Middle frontal gyrus (tissue), 1 donor: ENCODE results near the gene GRK2.
A peak's percentile ranks its signal among the peaks of the same experiment; 100 is the strongest.

Experiments used
- DNase-seq: peaks from one replicate; pipeline ENCODE4 v3.0.0-alpha.2; 2015; ENCODE audit warnings: low spot score; ENCODE audit errors: extremely low spot score

Gene GRK2

DNA sequence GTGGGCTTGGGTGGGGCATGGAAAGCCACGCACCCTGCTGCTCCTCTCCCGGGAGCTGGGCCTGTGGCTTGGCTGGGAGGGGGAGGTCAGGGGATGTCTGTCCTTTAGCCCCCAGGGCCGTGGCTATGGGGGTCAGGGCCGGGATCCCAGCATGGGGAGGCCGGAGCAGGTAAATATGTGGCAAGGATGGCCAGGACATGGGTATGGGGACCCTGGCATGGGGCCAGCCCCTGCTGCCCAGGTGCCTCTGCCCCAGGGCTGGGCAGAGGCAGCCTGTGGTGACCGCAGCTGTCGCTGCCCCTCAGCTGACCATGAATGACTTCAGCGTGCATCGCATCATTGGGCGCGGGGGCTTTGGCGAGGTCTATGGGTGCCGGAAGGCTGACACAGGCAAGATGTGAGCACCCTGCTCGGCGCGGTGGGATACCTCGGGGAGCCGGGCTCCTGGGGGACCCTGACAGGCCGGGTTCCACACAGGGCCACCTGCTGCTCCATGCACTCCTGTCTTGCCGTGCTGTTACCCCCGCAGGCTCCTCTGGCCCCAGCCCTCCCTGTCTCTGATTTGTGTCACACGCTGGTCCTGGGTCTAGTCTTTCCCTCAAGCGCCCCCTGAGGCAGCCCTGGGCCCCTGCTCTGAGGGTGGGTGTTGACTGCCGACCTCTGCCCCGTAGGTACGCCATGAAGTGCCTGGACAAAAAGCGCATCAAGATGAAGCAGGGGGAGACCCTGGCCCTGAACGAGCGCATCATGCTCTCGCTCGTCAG, 14.7 kb downstream of the GRK2 start:
- no peak for DNase-seq

DNA sequence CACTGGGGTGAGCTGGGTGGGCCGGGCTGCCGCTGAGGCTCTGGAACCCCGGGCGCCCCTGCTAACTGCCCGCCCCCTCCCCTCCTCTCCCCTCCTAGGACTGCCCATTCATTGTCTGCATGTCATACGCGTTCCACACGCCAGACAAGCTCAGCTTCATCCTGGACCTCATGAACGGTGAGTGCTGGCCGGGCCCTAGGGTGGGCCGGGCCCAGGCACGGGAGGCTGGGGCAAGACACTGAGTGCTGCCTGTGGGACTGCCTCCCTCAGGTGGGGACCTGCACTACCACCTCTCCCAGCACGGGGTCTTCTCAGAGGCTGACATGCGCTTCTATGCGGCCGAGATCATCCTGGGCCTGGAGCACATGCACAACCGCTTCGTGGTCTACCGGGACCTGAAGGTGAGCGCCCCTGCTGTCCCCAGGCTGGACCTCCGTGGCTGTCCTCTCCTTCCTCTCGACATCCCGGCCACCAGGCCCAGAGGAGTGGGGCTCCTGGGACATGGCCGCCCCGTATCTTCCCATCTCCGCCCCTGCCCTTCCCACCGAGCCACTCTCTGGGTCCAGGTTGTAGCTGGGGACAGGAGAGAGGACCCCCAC, 15.4 kb downstream of the GRK2 start:
- no peak for DNase-seq

DNA sequence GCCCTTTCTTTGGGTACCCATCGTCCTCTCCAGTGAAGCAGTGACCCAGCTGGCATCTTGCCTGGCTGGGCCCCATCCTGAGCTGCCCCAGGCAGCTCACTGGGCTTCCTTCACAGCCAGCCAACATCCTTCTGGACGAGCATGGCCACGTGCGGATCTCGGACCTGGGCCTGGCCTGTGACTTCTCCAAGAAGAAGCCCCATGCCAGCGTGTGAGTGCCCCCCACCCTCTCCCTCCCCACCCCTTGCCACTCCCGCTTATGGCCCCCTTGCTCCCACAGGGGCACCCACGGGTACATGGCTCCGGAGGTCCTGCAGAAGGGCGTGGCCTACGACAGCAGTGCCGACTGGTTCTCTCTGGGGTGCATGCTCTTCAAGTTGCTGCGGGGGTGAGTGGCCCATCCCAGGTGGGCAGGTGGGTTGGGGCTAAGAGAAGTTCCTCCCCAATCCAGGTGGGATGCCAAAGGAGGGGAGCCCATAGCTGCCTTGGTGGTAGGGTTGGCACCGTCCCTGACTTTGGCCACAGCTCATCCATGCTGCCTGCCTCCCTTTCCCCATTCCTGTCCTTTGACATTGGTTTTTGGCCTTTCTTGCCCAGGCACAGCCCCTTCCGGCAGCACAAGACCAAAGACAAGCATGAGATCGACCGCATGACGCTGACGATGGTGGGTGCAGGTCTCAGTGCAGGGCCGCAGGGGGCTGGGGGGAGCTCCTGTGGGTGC, 16.0 kb downstream of the GRK2 start:
- DNase-seq: no peak

DNA sequence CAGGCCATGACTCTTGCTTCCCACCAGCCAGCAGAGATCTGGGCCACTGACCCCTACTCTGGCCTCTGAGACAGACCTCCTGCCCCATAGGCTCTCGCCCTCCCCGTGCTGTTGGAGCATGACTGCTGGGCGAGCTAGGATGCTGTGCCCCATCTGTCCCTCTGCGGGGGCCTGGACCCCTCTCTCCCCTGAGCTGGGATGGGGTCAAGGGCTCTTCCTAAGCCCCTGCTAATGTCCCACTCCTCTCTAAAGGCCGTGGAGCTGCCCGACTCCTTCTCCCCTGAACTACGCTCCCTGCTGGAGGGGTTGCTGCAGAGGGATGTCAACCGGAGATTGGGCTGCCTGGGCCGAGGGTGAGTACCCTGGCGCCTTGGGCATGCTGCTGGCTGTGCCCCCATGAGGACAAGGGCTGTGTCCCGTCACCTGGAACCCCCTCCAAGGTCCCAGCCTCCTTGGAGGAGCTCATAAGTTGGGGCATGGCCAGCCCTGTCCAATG, 16.7 kb downstream of the GRK2 start:
- DNase-seq: no peak

DNA sequence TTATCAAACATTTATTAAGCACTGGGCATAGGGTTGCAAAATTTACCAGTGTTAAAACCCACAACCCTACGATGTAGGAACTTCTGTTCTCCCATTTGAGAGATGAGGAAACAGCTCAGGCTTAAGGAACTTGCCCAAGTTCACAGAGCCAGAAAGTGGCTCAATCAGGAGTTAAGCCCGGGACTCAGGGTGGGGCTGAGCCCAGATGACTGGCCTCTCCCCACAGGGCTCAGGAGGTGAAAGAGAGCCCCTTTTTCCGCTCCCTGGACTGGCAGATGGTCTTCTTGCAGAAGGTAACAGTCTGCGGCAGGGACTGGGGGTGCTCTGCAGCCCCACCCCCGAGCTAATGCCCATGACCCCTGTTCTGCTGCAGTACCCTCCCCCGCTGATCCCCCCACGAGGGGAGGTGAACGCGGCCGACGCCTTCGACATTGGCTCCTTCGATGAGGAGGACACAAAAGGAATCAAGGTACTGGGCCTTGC, 17.2 kb downstream of the GRK2 start:
- no peak for DNase-seq

DNA sequence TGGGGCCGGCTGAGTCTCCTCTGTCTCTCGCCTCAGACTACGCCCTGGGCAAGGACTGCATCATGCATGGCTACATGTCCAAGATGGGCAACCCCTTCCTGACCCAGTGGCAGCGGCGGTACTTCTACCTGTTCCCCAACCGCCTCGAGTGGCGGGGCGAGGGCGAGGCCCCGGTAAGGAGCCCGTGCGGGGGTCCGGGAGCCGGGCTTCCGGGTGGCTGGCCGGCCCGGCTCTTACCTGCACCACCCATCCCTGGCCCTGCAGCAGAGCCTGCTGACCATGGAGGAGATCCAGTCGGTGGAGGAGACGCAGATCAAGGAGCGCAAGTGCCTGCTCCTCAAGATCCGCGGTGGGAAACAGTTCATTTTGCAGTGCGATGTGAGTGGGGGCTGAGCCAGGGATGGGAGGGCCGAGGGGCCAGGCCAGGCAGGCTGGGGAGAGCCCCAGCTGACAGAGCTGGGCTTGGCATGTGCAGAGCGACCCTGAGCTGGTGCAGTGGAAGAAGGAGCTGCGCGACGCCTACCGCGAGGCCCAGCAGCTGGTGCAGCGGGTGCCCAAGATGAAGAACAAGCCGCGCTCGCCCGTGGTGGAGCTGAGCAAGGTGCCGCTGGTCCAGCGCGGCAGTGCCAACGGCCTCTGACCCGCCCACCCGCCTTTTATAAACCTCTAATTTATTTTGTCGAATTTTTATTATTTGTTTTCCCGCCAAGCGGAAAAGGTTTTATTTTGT, 18.7 kb downstream of the GRK2 start:
- DNase-seq: no peak

DNA sequence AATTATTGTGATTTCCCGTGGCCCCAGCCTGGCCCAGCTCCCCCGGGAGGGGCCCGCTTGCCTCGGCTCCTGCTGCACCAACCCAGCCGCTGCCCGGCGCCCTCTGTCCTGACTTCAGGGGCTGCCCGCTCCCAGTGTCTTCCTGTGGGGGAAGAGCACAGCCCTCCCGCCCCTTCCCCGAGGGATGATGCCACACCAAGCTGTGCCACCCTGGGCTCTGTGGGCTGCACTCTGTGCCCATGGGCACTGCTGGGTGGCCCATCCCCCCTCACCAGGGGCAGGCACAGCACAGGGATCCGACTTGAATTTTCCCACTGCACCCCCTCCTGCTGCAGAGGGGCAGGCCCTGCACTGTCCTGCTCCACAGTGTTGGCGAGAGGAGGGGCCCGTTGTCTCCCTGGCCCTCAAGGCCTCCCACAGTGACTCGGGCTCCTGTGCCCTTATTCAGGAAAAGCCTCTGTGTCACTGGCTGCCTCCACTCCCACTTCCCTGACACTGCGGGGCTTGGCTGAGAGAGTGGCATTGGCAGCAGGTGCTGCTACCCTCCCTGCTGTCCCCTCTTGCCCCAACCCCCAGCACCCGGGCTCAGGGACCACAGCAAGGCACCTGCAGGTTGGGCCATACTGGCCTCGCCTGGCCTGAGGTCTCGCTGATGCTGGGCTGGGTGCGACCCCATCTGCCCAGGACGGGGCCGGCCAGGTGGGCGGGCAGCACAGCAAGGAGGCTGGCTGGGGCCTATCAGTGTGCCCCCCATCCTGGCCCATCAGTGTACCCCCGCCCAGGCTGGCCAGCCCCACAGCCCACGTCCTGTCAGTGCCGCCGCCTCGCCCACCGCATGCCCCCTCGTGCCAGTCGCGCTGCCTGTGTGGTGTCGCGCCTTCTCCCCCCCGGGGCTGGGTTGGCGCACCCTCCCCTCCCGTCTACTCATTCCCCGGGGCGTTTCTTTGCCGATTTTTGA, 19.5 kb downstream of the GRK2 start:
- DNase-seq: no peak

DNA sequence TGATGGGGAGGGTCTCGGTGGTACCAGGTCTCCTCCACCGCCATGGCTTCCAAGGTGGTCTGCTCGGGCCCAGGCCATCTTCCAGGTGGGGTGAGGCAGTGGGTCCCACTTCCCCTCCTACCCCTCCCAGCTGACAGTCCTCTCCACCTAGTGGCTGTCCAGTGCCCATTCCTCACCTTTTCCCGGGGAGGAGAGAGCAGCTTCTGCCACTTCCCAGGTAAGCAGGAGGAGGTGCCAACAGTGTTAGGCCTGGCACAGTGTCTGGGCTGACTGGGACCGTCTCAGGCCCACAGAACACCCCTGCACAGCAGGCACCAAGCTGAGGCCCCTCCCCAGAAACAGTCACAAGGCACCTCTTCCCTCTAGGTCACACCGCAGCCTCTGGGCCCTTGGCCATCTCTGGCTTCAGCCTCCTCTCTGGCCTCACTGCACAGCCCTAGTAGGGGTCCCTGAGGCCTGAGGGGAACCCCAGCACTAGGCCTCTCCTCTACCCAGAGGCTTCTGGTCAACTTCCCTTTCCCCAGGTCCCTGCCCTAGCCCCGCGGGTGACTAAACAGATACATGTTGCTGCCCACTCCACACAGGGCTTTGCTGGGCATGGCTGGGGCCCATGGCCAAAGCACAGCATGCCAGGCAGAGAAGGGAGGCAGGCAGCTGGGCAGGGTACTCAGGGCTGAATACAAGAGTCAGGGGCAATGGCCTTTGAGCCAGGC, 20.5 kb downstream of the GRK2 start:
- DNase-seq: no peak

DNA sequence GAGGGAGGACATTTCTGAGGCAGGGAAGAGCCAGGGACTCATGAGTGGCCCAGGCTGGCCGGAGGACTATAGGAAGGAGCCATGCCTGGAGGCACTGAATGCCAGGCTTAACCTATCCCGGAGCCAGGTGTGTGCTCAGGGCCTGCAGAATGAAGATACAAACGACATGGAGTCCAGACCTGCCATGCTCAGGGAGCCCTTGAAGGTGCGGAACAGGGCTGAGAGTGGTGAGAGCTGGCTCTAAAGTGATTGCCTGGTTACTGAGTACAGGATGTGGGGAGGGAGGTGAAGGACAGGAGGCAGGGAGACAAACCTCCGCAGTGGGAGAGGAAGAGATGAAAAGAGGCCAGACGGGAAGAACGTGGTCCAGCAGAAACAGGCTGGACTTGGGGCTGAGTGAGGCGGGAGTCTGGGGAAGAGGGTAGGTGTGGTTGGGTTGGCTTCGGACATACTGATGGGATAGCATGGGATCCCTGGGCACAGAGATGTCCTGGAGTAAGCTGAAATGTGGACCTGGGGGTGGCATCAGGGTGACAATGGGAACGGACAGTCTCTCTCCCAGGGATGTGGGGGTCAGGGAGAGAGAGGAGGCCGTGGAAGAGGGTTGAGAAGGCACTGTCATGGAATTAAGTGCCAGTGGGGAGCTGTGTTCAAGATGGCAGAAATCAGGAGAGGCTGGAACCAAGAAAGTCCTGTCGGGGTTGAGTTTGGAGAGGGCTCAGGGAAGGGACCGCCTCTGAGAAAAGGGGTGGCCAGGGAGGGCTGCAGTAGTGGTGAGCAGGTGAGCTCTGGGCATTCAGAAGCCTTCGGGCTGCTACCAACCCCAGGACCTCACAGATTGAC, 21.3 kb downstream of the GRK2 start:
- DNase-seq: no peak

DNA sequence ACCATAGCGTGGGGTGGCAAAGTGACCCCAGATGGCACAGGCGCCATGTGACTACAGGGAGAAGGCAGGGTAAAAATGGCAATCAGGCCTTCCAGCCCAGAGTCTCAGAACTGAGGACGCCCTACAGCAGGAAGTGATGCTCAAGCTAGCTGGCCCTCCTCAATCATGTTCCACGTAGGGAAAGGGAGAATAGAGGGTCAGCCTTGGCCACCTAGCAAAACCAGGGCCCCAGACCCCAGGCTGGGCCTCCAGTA, 21.9 kb downstream of the GRK2 start:
- no peak for DNase-seq

DNA sequence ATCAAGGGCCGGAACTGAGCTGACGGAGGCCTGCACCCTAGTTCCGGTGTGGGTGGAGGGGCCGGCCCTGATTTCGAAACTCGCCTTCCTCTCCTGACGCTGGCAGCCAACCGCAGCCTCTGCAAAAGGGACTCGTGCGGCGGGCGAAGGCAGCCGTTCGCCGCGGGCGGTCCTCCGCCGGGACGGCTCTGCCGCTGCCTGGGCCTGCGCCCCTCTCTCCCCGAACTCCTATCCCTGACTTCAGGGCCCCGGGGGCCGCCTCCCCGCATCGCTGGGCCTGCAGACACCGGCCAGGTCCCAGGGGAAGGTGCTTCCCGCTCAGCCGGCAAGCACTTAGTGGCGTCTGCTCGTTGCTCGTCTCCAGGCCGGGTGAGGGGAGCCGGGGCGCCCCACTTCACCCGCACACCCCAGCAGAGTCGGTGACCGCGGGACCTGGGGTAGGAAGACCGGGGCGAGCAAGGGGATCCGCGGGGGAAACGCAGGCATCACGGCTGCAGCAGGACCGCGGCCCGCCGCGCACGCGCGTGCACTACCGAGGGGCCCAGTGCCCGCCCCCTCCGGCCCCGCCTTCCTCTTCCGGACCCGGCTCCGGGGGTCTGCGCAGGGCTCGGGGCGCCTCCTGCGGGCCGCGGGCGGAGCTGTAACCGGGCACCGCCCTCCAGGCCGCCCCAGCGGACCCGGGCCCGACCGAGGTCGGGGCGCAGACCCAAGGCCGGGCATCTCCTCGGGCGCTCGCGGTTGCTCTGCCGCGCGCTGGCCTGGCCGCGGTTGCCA, 22.4 kb downstream of the GRK2 start:
- peak; percentile 71 for DNase-seq

DNA sequence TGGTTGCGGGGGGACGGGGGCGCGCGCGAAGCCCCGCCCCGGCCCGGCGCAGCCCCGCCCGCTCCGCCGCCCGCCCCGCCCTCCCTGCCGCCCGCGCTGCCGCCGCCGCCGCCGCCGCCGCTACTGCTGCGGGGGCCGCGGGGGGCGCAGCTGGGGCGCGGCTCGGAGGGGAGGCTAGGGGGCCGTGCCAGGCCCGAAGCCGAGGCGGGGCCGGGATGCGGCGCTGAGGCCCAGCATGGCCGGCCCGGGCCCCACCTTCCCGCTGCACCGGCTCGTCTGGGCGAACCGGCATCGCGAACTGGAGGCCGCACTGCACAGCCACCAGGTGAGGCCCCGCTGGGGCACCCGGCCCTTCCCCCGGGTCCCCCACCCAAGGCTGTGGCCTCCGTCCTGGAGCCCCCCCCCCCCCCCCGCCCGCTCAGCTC, 23.0 kb downstream of the GRK2 start, which contains the start of gene ANKRD13D:
Gene ANKRD13D, plus strand, starts transcription at position 78 of the 425 bp plus-strand sequence. Its CDS starts 158 bp downstream, at position 236.
- DNase-seq: no peak

DNA sequence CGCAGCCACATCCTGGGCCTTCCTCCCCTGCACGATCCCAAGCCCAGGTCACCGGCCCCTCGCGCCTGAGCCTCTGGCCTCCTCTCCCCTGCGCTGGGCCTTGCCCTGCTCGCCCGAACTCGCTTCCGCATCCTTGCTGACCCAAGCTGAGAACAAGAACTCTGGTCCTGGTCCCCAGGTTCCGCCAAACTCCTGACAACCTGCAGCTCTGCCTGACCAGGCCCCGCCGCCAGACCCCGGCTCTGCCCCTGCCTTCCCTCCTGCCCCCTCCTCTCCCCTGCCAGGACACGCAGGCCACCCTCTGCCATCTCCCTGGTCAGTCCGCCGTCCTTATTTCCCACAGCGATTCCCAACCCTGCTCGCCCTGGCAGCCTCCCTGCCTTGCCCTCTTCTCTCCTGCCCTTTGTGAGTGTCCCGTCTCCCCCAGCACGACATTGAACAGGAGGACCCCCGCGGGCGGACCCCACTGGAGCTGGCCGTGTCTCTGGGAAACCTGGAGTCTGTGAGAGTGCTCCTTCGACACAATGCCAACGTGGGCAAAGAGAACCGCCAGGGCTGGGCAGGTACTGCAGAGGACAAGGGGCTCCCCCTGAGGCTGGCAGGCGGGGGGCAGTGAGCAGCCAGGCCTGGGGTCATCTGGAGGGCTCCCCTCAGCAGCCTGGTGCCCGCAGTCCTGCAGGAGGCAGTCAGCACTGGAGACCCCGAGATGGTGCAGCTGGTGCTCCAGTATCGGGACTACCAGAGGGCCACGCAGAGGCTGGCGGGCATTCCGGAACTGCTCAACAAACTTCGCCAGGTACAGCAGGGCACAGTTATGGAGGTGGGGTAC, 23.6 kb downstream of the GRK2 start:
- DNase-seq: no peak

DNA sequence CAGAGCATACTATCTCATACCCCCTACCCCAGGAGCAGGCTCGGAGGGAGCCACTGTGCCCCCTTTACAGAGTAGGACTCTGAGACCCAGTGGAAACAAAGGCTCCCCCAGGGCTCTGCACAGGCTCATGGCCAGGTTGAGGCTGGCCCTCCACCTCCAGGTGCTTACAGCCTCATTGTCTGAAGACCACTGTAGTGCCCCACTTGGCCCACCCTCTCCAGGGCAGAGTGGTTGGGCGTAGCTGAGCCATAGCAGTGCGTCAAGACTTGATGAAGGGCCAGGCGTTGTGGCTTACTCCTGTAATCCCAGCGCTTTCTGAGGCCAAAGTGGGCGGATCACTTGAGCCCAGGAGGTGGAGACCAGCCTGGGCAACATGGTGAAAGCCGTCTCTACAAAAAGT, 24.5 kb downstream of the GRK2 start:
- no peak for DNase-seq

DNA sequence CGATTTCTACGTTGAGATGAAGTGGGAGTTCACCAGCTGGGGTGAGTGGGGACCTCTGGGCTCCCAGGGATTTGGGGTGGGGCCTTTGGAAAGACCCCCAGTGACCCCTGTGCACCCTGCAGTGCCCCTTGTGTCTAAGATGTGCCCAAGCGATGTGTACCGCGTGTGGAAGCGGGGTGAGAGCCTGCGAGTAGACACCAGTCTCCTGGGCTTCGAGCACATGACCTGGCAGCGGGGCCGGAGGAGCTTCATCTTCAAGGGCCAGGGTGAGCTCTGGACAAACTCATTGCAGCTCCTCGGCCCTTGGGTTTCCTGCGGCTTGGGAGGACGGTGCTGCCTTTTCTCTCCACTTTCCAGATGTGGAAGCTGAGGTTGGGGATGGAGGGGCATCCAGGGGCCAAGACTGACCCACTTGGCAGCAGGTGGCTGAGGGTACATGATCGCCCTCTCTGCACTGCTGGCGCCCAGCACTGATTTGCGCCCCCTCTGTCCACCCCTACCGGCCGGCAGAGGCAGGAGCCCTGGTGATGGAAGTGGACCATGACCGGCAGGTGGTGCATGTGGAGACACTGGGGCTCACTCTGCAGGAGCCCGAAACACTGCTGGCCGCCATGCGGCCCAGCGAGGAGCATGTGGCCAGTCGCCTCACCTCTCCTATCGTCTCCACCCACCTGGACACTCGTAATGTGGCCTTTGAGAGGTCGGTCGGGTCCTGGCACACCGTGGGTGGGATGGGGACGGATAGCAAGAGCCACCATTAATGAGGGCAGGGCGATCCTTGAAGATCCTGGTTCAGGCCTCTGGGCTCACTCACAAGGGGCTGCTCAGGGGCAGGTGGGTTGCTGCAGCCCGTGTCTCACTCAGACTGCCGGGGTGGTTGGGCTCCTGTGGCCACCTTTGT, 25.5 kb downstream of the GRK2 start:
- DNase-seq: no peak

DNA sequence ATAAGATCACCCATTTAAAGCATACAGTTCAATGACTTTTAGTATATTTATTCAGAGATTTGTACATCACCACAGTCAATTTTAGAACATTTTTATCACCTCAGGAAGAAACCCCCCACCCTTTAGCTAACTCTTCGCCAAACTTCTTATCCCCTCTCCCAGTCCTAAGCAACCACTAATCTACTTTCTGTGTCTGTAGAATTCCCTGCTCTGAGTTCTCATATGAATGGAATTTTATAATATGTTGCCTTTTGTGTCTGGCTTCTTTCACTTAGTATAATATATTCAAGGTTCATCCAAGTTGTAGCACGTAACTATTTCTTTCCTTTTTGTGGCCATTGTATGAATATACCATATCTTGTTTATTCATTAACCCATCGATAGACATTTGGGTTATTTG, 26.4 kb downstream of the GRK2 start:
- no peak for DNase-seq
